ENCODE data around the gene TRIP13.

- TF ChIP-seq CTCF (IDR thresholded peaks at IDR 0.05 in 2 of 3, conservative IDR thresholded peaks at IDR 0.05 in 1 of 3; ENCODE audit: control insufficient read depth in 2 of 3, extremely low read depth in 1 of 3, insufficient read depth in 1 of 3, low read depth in 3 of 3, low read length in 3 of 3) (no peak), SRF (IDR thresholded peaks at IDR 0.05; ENCODE audit: low read depth in 2 of 2, low read length in 2 of 2) (no peak), EGR1 (IDR thresholded peaks at IDR 0.05; ENCODE audit: borderline replicate concordance in 1 of 2, low read depth in 2 of 2, low read length in 2 of 2) (no peak), BHLHE40 (IDR thresholded peaks at IDR 0.05; ENCODE audit: borderline replicate concordance in 1 of 2, low read depth in 2 of 2, low read length in 1 of 2) (no peak), RBBP5 (conservative IDR thresholded peaks at IDR 0.05) (no peak), ZNF207 (IDR thresholded peaks at IDR 0.05; ENCODE audit: borderline replicate concordance) (no peak), CHD1 (IDR thresholded peaks at IDR 0.05; ENCODE audit: low read depth, low read length) (no peak), POLR2A (IDR thresholded peaks at IDR 0.05; ENCODE audit: low read depth, low read length) (peak; percentile 17; the same call in 1 of the 2 replicates), TCF7 (IDR thresholded peaks at IDR 0.05; ENCODE audit: borderline replicate concordance) (no peak), E2F8 (IDR thresholded peaks at IDR 0.05; ENCODE audit: low read depth, partially characterized antibody) (no peak), CHD4 (IDR thresholded peaks at IDR 0.05) (no peak)
Observed at GRCh38 chr5:907366-907910, 14.8 kb downstream of the TRIP13 start.

All from GM12878 (cell line).